ENCODE data around the gene RPGRIP1L. TPM values are rescaled to one million over a fixed set of nuclear protein-coding genes. Genes with fewer than 3 reads are reported as not detected.
"Not testable (repeated sequence)": the region's sequence is repeated elsewhere in the genome, so short reads cannot be mapped to it uniquely, and the experiment has no call there.

RPGRIP1L gene
- total and polyA plus RNA-seq, 8 donors = 1.1 to 6.8 (median 1.4) TPM; not detected in 1

DNA sequence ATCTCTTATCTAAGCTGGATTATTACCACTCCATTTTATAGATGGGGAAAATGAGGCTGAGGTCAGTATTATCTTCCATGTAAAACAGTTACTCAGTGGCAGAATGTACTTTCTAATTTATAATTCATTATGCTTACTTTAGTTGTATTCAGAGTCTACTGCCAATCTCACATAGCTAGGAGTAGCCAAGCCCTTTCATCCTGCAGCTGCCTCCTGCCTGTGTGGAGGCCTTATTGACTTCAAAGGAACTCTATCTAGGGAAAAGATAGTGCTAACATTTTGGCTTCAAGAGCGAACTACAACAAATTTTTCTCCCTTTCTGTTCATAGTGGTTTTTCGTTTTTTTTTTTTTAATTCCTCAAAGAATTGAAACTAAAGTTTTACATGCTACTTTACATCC, 12.9 kb downstream of the RPGRIP1L start:
- H3K27ac ChIP-seq = no peak overlapping the region

DNA sequence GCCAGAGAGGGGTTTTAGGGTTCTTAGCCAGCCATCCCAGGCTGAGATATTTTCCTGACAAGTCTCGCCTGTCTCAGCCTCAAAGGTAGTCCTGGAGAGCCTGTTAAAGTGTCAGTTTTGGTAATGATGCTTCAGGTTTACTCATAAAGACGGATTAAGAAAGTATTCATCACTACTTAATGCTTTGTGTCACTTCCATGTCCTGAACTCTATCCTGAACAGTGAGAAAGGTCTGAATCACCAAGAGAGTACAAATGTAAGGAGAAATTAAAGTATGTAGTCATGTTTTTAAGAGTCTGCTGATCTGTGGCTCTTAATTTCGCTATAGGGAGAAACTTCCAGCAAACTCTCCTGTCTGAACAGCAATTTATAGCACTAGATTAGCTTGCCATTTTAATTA, 14.0 kb downstream of the RPGRIP1L start:
- Histone ChIP-seq H3K36me3 (peaks cover 0 to 18% (median 15%) of the 10 kb centered on the region in 4 donors), H3K9me3 (no peaks in the 10 kb centered on the region), H3K27me3 (no peaks in the 10 kb centered on the region), H3K4me1 (no peaks in the 10 kb centered on the region), H3K4me3 (no peak overlapping the region), H3K27ac (no peak overlapping the region)
- no peak for DNase-seq
- 95 to 98% (median 96%) methylated on average over 3 of the region's 3 CpGs for WGBS, 5 donors
- TF ChIP-seq EP300 (IDR thresholded peaks at IDR 0.05) (no peak), POLR2AphosphoS5 (IDR thresholded peaks at IDR 0.05) (no peak), POLR2A (IDR thresholded peaks at IDR 0.05) (no peak)
- TF ChIP-seq, protein P1, sequence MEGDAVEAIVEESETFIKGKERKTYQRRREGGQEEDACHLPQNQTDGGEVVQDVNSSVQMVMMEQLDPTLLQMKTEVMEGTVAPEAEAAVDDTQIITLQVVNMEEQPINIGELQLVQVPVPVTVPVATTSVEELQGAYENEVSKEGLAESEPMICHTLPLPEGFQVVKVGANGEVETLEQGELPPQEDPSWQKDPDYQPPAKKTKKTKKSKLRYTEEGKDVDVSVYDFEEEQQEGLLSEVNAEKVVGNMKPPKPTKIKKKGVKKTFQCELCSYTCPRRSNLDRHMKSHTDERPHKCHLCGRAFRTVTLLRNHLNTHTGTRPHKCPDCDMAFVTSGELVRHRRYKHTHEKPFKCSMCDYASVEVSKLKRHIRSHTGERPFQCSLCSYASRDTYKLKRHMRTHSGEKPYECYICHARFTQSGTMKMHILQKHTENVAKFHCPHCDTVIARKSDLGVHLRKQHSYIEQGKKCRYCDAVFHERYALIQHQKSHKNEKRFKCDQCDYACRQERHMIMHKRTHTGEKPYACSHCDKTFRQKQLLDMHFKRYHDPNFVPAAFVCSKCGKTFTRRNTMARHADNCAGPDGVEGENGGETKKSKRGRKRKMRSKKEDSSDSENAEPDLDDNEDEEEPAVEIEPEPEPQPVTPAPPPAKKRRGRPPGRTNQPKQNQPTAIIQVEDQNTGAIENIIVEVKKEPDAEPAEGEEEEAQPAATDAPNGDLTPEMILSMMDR (IDR thresholded peaks at IDR 0.05) = no peak
- intact Hi-C loops (cut with DNase I; ENCODE audit: low total_unique reads) = no loop called here

More for the DNA sequence above, 12.9 kb downstream of the RPGRIP1L start:
- no peak for DNase-seq
- no peaks in the 10 kb centered on the region for H3K4me1 ChIP-seq
- no peak overlapping the region for H3K4me3 ChIP-seq
- H3K36me3 ChIP-seq = peaks cover 0 to 17% (median 9%) of the 10 kb centered on the region in 4 donors
- H3K27me3 ChIP-seq = no peaks in the 10 kb centered on the region
- 83 to 96% (median 92%) methylated on average over 2 of the region's 2 CpGs for WGBS, 5 donors
- TF ChIP-seq POLR2A (IDR thresholded peaks at IDR 0.05) = no peak
- TF ChIP-seq, protein P1 (IDR thresholded peaks at IDR 0.05) = no peak
- intact Hi-C loops (cut with DNase I; ENCODE audit: low total_unique reads) = no loop called here
- H3K9me3 ChIP-seq = no peaks in the 10 kb centered on the region

DNA sequence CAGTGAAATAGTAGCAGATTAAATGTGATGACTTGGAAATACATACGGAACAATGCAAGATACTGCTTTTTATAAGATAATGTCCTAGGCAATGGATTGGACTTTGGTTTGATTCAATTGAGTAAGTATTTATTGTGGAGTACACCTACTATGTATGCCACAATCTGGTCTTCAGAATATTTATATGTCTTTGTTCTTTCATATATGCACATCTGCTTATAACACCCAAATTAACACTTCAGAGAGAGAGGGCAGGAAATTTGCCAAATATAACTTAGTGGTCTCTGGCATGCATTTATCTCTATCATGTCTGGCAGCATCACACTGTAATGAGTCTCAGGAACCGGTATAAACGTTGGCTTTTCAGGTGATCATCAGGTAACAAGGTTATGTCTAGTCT, 16.9 kb downstream of the RPGRIP1L start:
- H3K27ac ChIP-seq = no peak overlapping the region
- H3K9me3 ChIP-seq = no peaks in the 10 kb centered on the region
- H3K4me3 ChIP-seq = no peak overlapping the region
- no peaks in the 10 kb centered on the region for H3K4me1 ChIP-seq
- TF ChIP-seq POLR2A (IDR thresholded peaks at IDR 0.05) (no peak), EP300 (IDR thresholded peaks at IDR 0.05) (no peak), POLR2AphosphoS5 (IDR thresholded peaks at IDR 0.05) (no peak)
- TF ChIP-seq, protein P1 (IDR thresholded peaks at IDR 0.05) = no peak
- H3K27me3 ChIP-seq = no peaks in the 10 kb centered on the region
- intact Hi-C loops (cut with DNase I; ENCODE audit: low total_unique reads) = no loop called here
- 84 to 92% (median 88%) methylated on average over 3 of the region's 3 CpGs for WGBS, 5 donors
- DNase-seq = no peak
- H3K36me3 ChIP-seq = peaks cover 0 to 15% (median 12%) of the 10 kb centered on the region in 4 donors

DNA sequence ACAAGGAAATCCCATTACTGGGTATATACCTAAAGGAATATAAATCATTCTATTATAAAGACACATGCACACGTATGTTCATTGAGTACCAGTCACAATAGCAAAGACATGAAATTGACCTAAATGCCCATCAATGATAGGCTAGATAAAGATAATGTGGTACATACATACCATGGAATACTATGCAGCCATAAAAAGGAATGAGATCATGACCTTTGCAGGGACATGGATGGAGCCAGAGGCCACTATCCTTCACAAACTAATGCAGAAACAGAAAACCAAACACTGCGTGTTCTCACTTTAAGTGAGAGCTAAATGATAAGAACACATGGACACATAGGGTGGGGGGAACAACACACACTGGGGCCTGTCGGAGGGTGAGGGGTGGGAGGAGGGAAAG, 18.3 kb downstream of the RPGRIP1L start:
- 93 to 98% (median 97%) methylated on average over 3 of the region's 3 CpGs for WGBS, 5 donors
- H3K4me1 ChIP-seq; H3K27me3 ChIP-seq; H3K4me3 ChIP-seq; DNase-seq; H3K9me3 ChIP-seq; H3K27ac ChIP-seq; intact Hi-C loops (cut with DNase I; ENCODE audit: low total_unique reads): not testable (repeated sequence)
- H3K36me3 ChIP-seq = peaks cover 0 to 22% (median 11%) of the 10 kb centered on the region in 4 donors

DNA sequence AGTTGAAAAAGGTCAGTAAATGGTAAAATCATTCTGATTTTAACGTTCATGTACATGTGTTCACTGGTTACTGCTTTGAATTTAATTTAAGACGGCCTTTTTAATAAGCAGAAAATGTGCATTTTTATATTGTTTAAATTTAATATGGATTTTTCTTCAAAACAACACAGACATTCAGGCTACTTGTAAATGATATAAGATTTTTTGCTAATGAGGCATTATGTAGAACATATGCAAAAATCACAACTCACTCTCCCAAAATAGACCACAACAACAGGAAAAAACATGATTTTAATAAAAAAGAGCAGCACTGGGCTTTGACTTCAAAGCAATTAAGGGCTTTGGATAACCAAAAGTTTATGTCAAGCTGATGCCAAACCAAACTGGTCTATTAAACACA, 22.3 kb downstream of the RPGRIP1L start:
- no peak overlapping the region for H3K27ac ChIP-seq
- intact Hi-C loops (cut with DNase I; ENCODE audit: low total_unique reads) = no loop called here
- TF ChIP-seq POLR2A (IDR thresholded peaks at IDR 0.05) = no peak
- TF ChIP-seq POLR2AphosphoS5 (IDR thresholded peaks at IDR 0.05) = no peak
- TF ChIP-seq, protein P1 (IDR thresholded peaks at IDR 0.05) = no peak
- TF ChIP-seq EP300 (IDR thresholded peaks at IDR 0.05) = no peak
- H3K36me3 ChIP-seq = peaks cover 0 to 24% (median 9%) of the 10 kb centered on the region in 4 donors
- no peak for DNase-seq
- H3K9me3 ChIP-seq = no peaks in the 10 kb centered on the region
- no peaks in the 10 kb centered on the region for H3K4me1 ChIP-seq
- WGBS, 5 donors = 66 to 93% (median 70%) methylated on average over 2 of the region's 2 CpGs
- H3K4me3 ChIP-seq = no peak overlapping the region
- no peaks in the 10 kb centered on the region for H3K27me3 ChIP-seq
